ENCODE measurements around the gene PFDN4.

GRCh38 chr20:54234991-54235390 is 27.1 kb downstream of the PFDN4 start:
- TF ChIP-seq POLR2A (IDR thresholded peaks at IDR 0.05; ENCODE audit: insufficient read depth in 1 of 2, low read depth in 2 of 2, low read length in 2 of 2) (no peak), ESRRA (CRISPR knock-in tag; IDR thresholded peaks at IDR 0.05; ENCODE audit: low read depth) (no peak), SOX5 (CRISPR knock-in tag; IDR thresholded peaks at IDR 0.05; ENCODE audit: borderline replicate concordance) (no peak), CTCF (CRISPR knock-in tag; IDR thresholded peaks at IDR 0.05) (no peak), ZNF609 (CRISPR knock-in tag; IDR thresholded peaks at IDR 0.05; ENCODE audit: borderline replicate concordance) (no peak), SP2 (CRISPR knock-in tag; IDR thresholded peaks at IDR 0.05) (no peak), EED (CRISPR knock-in tag; IDR thresholded peaks at IDR 0.05) (no peak), MXD1 (CRISPR knock-in tag; IDR thresholded peaks at IDR 0.05) (no peak)
